ENCODE data around the gene CCDC24.

The CCDC24 gene

DNA sequence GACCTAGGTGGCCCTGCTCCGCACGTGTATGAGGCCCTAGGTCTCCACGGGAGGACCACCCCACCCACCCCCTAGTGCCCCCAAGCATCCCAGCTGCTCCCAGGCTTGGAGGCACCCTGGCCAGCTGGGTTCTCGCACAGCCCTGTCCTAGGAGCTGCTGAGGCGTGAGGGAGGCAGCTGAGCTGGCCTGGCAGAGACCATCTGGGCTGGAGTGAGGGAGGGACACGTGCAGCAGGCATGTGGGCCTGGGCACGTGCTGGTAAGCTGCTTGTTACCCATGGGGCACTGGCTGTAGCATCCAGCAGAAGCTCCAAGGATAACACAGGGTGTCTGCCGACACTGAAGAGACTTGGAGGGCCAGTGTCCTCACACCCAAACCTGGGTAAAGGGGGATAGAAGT, 29.8 kb downstream of the CCDC24 start:
- no peak overlapping the region for H3K27ac ChIP-seq

DNA sequence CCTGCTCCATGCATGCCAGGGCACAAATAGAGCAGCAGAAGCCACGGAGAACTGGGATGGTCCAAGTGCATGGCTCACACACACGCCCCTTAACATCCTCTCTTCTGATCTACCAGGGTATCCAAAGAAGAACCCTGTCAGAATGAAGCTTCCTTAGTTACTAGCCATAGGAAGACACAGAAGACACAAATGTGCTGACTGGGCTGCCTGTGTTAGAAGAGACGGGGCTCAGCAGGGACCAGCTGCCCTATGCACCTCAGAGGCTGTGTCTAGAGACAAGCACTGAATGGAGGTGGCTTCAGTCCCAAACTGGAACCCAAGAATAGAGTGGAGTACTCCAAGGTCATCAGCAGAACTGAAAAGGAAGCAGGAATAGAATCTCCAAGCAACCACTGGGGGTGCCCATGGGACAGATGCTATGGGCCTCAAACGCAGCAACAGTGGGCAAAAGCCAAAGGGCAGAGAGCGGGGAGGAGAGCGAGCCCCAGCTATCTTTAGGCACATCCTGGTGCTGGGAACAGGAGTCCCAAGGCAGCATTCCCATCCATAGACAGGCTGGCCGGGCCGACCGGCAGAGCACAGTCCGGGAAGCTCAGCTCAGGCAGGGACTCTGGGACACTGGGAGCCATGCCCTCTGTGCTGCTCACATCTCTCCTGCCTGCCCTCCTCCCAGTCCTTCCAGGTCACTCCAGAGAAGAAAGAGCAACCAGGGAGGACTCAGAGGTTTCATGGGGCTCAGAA, 30.4 kb downstream of the CCDC24 start:
- no peak for DNase-seq (ENCODE audit: low read depth, low spot score)
- H3K27ac ChIP-seq, result no peak overlapping the region

More for the DNA sequence above, 29.8 kb downstream of the CCDC24 start:
- no peak for DNase-seq (ENCODE audit: low read depth, low spot score)

DNA sequence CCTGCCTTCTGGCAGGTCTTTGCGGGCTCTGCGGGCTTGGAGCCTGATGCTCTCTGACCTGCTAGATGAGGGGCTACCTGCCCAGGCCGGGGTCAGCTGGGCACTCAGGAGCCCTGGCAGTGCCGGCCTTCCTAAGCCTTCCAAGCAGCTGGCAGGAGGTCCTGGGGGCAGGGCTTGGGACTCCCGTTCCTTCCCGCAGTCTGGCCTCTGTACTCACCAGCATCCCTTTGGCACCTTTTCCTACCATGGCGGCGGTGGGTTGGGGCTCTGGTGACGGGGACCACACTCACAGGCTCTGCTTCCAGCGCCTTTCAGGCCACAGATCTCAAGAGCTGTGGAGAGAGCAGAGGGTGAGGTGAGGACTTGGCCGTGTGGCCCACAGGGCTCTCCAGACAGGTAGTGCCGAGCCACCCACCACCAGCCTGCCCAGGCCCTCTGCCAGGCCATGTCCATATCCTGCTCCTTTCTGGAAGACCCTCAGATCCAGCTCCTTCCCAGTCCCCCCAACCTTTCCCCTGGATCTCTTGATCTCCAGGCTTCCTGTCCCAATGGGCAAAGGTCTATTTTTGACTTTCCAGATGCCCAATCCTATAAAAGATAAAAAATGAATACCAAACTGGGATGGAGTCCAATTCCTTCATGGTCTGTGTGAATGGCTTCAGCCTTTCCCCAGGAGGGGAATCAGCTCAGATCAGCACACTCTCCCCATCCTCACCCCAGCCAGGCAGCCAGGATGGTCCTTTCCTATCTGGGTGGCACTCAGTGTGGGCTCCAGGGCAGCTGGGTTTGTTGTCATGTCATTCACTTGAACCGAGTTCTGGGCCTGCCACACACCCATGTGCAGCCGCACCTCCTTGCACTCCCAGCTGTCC, 32.9 kb downstream of the CCDC24 start:
- DNase-seq (ENCODE audit: low read depth, low spot score), result no peak
- H3K27ac ChIP-seq, result peak overlapping the region; percentile 0

DNA sequence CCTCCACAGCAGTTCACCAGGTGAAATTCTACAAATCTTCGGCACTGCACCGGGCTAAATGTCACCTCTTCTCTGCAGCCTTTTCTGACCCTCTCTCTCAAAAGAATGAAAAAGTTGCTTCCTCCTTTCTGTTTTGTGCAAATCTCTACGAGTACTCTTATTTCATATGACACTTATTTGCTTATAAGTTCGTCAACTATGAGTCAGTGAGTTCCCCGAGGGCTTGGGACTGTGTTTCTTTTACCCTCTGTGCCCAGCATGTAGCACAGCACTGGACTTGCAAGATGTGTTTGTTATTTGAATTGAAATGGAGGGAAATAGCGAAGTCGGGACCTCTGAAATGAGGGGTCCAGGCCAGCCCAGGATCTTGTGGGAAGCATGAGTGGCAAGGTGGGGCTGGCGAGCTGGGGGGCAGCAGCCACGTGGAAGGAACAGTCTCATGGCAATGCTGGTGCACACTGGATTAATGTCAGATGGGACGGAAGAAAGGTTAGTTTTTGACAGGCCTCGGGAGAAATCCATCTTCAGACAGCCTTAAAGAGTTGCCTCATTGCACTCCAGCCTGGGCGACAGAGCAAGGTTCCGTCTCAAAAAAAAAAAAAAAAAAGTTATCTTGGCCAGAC, 33.6 kb downstream of the CCDC24 start:
- DNase-seq (ENCODE audit: low read depth, low spot score), result no peak
- H3K27ac ChIP-seq, result peak overlapping the region; percentile 0

DNA sequence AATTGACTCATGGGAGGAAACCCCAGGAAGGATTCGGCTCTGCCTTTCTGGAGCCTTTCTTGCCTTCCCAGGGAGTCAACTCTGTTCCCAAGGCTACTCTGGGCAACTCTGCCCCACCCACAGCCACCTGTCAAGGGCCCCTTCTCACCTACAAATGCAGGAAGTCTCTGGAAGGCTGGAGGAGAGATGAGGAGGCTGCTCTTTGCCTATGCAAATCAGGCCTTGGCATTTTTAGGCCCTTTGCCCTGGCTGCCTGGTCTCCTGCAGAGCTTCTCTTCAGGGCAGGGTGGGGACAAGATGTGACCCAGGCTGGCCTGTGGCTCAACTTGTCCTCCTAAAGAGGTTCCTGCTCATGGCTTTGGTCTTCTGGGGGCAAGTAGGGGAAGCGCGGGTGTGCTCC, 34.4 kb downstream of the CCDC24 start:
- no peak for DNase-seq (ENCODE audit: low read depth, low spot score)
- peak overlapping the region; percentile 7 for H3K27ac ChIP-seq

DNA sequence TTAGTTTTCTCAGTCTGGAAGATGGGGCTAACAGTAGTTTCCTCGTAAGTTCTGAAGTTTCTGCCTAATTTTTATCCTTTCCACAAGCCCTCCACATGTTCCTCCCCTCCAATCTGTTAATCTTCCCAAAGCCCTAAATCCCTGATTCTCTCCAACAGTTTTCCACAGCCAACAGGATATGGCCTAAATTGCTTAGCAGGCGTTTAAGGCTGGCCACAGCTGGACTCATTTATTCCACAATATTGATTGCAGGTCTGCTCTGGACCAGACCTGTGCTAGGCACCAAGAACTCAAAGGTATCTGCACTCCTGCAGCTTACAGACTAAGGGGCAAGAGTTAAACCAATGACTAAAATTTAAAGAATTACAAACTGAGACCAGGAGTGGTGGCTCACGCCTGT, 35.9 kb downstream of the CCDC24 start:
- no peak for DNase-seq (ENCODE audit: low read depth, low spot score)

DNA sequence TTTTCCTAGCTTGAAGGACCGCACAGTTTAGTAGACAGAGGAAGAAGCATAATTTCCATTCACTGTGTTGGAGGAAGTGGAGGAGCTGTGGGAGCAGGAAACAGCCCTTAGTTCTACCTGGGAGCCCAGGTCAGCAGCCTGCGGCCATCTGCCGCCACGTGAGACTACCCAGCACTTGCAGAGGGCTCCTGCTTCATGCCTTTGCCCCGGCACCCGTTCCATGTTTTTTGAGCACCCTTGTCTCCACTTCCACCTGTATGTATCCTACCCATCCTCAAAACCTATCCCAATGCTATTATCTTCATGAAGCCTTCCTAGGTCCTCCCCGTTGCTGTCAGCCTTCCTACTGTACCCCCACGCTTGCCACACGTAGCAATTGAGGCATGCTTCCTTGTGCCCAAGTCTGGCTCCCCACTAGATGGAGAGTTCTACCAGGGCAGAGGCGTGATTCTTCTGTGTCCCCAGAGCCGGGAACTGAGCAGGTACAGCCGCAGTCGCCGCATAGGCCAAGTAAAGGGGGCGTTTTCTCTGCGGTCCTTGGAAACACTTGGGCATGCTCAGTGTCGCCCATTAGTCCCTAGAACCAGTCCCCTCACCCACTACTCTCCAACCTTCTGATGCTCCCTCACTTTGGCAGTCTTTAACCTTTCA, 38.0 kb downstream of the CCDC24 start:
- peak overlapping the region; percentile 89 for H3K27ac ChIP-seq
- no peak for DNase-seq (ENCODE audit: low read depth, low spot score)

More for the DNA sequence above, 35.9 kb downstream of the CCDC24 start:
- no peak overlapping the region for H3K27ac ChIP-seq

DNA sequence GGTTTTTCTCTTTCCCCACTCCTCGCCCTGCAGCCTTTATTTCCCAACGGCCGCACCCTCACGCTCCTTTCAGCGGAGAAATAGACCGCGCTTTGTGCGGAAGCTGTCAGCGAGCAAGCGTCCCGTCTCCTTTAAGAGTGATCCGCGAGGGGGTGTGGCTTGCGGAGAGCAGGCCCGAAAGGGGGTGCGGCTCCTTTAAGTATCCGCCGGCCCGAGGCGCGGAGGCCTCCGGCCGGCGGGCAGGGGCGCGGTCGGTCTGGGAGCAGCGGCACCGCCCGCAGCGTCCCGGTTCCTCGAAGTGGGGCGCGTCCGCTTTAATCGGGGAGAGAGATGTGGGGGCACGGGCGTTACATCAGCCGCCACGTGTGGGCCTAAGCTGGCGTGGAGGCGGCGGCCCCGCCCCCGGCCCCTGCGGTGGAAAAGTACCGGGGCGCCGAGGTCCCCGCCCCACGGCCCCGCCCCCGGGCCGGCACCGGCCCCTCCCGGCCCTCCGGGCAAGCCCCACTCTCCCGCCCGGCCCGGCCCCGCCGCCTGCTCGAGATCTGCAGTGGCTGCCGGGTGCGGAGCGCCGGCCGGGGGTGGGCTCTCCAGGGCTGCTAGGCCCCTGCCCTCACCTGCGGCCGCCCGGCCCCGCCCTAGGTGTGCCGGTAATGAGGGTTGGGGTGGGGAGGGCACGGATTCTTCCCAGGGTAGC, 38.7 kb downstream of the CCDC24 start:
- DNase-seq (ENCODE audit: low read depth, low spot score), result peak; percentile 65
- H3K27ac ChIP-seq, result peak overlapping the region; percentile 89

DNA sequence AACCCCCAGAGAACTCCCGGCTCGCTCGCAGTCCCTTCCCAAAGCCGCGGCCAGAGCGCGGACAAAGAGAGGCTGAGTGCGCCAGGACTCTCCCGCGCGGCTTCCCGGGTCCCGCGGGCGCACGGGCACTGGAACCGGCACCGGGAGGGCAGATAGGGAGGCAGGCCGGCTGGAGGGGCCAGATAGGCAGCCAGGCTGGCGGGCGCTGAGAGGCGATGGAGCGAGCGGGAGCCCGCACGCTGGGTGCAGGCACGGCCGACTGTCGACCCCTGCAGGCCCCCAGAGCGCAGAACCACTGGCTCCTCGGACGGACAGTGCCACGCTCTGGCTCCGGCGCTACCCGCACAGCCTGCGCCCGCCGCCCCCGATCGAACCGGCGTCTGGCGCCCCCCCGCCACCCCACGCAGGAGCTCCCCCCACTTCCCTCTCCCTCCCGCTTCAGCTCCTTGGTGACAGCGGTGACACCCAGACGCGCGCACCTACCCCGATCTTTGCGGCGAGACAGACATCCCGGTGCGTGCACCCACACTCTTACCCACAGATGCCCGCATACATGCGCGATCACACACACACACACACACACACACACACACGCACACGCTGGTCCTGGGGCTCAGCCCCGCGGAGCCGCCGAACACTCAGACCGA, 39.3 kb downstream of the CCDC24 start:
- no peak for DNase-seq (ENCODE audit: low read depth, low spot score)
- H3K27ac ChIP-seq, result peak overlapping the region; percentile 89

DNA sequence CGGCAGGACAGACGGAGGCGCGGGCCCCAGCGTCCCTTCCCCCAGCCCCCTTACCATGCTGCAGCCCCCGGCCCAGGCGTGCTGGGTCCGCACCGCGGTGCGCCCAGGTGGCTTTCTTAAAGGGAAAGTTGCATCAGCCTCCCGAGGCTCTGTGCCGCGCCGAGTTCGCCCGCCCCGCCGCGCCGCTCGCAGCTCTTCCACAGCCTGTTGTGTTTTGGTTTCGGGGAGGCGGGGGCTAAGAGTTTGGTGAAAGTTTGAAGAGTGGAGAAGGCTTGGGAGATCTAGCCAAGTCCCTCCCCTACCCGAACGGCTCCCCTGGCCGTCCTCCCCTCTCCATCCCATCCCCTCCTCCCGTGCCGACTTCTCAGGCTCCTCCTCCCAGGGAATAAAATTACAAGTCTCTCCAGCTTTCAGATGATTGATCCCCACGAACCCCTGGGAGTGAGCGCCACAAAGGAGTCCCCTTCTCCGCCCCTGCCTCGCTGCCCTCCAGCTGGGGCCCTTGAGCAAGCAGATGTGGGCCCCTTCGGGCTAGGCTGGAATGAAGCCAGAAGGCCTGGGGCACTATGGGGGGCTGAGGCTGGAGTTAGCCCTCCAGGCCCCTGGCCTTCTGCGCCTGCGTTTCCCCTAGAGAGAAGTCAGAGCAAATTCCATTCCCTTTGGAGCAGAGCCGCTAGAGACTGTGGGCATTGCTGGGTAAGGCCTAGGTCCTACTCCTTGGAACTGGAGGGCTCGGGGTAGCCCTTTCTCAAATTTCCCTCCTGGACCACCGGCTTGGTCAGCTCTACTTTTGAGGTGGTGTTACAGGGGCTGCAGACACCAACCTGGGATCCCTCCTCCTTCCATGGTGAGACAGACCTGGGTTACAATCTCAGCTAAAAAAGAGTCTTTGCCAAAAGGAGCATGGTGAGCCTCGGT, 40.1 kb downstream of the CCDC24 start, which contains the start of gene SLC6A9:
TSS of gene SLC6A9 (minus strand) at position 211 of the 918 bp plus-strand sequence. CDS start 7,185 bp downstream, outside the sequence.
- H3K27ac ChIP-seq, result peak within 1 kb of the TSS; percentile 89
- DNase-seq (ENCODE audit: low read depth, low spot score), result no peak

DNA sequence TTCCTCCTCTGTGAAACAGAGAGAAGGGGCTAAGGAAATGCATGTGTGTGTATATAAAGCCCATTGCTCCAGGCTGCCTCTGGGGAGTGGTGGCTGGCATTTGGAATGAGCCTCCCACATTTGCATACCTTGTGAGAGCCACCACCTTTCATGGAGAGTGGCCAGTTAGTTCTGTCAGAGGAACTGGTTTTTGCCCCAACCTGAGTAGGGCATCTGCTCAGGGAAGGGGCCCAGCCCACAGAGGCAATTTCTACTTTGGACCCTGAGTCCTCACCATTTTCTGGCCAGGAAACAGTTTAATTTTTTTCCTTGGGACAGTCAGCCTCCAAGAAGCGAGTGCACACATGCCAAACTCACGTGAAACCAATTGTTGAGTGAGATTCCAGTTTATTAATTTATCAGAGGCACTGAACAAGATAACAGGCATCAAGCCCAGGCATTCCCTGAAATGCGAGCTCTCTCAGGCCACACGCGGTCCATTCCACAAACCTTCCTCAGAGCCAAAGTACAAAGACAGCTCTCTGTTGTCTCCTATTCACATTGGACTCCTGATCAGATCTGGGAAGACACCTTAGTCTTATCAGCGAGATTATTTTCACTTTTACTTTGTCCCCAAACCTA, 40.9 kb downstream of the CCDC24 start:
- H3K27ac ChIP-seq, result peak overlapping the region; percentile 89
- no peak for DNase-seq (ENCODE audit: low read depth, low spot score)

DNA sequence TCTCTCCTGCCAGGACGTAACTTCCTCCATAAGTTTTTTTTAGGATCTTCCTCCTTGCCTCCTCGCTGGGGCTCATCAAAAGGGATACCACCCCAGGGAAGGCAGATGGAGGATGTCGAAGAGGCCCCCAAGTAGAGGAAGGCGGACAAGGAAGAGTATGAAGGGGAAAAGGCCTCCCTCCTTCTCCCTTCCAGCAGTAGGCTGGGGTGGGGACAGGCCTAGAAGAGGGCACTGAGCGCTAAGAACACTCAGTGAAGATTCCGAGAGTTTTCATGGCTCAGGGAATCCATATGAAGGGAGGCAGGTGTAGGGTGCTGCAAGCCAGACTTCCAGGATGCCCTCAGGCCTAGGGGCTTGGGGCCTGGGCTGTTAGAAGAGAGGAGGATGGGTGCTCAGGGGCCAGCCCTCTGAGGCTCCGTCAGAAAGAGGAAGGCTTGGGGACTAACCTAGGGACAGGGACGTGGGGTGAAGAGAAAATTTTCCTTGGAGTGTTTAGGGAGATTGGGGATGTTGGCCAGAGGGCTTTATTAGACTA, 41.7 kb downstream of the CCDC24 start:
- no peak for DNase-seq (ENCODE audit: low read depth, low spot score)
- H3K27ac ChIP-seq, result no peak overlapping the region

DNA sequence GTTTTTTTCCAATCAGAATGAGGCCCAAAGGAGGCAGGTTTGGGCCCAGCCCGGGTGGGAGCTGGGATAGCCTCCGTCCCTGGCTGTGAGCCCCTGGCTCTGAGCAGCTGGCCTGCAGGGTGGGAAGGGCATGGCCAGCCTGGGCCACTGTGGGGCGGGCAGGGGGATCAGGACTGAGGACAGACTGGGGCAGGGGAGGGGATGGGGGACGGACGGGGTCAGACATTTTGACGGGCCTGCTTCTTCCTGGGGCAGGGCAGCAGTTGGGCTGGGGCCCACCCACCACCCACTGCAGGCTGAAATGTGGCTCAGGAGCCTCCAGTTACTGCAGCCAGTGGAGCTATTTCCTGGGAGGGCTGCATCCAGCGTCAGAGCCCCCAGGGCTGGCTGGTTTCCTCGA, 42.4 kb downstream of the CCDC24 start:
- DNase-seq (ENCODE audit: low read depth, low spot score), result no peak
- H3K27ac ChIP-seq, result no peak overlapping the region

DNA sequence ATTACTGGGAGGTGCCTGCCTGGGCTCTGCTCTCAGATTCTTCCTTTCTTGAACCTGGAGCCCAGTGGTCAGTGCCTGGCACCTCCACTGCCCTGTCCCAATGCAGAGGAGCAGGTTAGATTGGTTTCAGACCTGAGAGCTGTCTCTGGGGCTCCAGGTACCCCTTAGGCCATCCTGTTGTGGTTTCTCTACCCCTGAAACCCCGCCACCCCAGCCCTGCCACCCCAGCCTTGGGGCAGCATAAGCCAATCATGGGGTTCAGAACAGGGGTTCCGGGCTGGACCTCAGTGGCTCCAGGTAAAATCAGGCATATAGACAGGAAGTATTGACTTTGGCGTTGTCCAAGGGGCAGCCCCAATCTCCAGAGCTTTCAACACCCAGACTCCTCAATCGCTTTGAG, 43.0 kb downstream of the CCDC24 start:
- no peak overlapping the region for H3K27ac ChIP-seq
- no peak for DNase-seq (ENCODE audit: low read depth, low spot score)

DNA sequence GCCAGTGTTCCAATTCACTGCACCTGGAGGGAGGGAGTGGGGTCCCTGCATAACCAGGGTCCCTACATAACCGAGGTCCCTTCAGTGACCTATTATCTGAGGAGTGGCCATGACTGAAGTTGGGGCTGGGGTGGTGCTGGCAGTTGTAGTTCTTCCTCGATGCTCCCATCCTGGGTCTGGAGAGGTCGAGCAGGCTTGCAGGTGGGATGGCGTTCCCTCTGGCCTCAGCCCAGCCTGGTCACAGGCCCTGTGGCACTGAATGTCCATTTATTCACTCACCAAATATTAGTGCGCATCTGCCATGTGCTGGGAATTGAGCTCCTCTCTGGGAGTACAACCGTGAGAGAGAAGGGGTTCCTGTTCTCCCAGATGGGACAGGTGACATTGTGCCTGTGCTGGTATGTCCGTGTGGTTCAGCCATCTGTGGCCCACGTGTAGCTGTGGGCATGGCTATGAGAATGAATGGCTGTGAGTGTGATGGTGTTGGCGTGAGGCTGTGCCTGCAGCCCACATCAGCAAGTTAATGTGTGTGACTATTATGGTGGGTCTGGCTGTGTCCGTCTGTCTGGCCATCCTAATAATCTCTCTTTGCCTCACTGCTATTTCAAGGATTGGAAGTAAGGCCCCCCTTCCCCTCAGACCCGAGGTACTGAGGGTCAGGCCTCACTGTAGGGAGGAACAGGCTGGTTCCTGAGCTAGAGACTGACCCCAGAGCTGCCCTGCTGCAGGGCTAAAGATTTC, 43.7 kb downstream of the CCDC24 start:
- H3K27ac ChIP-seq, result no peak overlapping the region

DNA sequence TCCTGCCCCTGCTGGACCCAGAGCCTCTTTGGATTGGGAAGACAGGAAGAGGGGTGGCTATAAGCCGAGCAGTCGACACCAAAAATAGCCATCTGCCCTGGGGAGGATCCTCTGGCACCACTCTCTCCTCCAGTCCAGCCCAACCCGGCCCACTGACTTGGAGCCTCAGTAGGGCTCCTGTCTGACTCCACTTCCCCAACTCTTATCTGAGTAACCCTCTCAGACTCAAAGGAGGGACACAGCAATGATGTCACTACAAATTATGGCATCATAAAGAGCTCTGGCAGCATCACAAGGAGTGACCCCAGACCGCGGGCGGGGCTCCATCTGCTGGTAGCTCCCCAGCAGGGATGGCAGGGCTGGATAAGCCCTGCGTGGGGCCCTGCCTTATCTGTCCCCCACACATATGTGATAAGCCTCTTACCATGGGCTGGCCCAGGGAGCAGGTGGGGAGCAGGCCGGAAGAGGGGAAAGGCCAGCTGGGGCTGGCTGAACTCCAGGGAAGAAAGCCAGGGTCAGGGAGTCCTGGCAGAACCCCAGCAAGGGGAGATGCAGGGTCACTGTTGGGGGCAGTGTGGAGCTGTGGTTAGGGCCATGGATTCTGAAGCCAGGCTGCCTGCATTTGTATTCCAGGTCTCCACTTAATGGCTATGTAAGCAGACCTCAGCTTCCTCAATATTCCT, 44.5 kb downstream of the CCDC24 start:
- no peak for DNase-seq (ENCODE audit: low read depth, low spot score)
- peak overlapping the region; percentile 13 for H3K27ac ChIP-seq

More for the DNA sequence above, 43.7 kb downstream of the CCDC24 start:
- DNase-seq (ENCODE audit: low read depth, low spot score), result no peak

Measured in epithelial cell of prostate (primary cell).